Fibroblast of skin of back (primary cell): Measurements from ENCODE around the gene SYNGR3. TPM values are rescaled to one million over a fixed set of nuclear protein-coding genes. Genes with fewer than 3 reads are reported as not detected.
"Not testable (repeated sequence)": the region's sequence is repeated elsewhere in the genome, so short reads cannot be mapped to it uniquely, and the experiment has no call there.

ENCODE experiments used
- DNase-seq: peaks from one replicate; pipeline ENCODE4 v3.0.0-alpha.2; 2013
- polyA plus RNA-seq, 2 experiments: library from polyadenylated mRNA; unstranded; fragments of 120-200 nt; gene quantifications; one replicate each; pipeline ENCODE4 v1.2.1, GENCODE V29; 2013; ENCODE audit not compliant: insufficient read length in 2 of 2

Gene SYNGR3
- 2.6 TPM for polyA plus RNA-seq (2013, experiment 1 of 2; ENCODE audit: insufficient read length)
- 2.4 TPM for polyA plus RNA-seq (2013, experiment 2 of 2; ENCODE audit: insufficient read length)

DNA sequence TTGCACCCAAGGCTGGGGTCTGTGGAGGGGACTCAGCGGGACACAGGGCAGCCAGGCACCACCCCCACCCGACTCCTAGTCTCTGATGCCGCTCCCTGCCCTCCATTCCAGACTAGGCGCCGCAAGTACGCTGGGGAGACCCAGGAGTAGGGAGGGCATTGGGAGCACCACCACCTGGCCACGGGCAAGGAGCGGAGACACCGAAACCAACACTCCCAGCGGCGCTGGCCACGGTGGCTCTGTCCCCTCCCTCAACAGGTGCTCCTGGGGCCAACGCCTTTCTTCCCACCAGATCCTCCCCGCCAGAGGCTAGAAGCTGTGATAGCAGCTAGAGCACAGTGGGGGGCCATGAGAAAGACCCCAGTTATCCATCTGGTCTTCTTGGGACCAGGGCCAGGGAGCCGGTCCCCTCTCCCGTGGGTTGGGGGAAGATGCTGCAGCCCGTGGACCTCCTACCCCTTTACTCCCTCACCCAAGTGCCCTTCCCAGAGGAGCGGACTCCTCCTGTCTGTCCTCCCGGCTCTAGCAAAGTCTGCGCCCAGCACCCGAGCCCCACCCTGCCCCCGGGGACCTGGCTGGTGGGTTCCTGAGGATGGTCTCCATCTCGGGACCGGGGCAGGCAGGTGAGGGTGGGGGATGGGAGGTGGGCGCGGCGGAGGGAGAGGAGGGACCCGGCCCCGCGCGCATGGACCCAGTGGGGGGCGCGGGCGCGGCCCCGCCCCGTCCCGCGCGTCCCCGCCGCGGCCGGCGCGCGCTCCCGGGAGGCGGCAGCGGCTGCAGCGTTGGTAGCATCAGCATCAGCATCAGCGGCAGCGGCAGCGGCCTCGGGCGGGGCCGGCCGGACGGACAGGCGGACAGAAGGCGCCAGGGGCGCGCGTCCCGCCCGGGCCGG, at the start of gene SYNGR3:
Gene SYNGR3, plus strand, starts transcription at position 762 of the 892 bp plus-strand sequence. CDS start 133 bp downstream, outside the sequence.
- no peak for DNase-seq

DNA sequence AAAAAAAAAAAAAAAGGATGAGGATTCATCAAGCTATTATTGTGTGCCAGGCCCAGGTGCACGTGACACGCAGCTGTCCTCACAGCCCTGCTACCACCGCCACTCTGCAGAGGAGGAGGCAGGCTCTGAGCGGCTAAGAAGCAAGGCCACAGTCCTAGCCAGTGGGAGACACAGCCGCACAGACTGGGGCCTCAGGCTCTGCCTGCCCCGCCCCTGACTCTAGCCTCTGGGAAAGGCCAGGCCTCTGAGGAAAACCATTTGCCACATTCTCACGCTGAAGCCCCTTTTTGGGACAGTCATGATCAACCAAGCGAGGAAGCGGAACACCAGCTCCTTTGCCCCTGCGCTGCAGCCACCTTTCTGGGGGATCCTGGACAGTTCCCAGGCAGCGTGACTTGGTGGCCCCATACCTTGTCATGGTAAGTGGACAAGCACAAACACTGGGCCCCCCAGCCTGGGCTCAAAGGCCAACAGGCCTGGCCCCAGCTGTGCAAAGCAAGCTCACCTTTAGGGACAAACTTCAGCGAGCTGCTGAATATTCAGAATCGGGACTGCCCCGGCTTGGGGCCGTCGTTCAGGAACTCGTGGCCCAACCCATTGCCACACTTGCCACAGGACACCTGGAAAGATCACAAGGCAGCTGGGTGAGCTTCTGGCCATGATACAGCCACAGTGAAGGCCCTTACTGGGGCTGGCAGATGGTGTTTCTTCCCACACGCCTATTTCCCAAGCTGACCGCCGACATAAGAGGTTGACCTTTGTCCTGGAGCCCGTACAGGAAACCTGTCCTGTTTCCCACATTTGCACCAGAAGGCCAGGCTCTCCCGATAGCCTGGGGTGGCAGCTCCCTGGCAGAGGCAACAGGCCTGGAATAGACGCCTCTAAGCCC, 49.3 kb upstream of the SYNGR3 start:
- no peak for DNase-seq

- DNase-seq = no peak
These were observed 48.4 kb upstream of the SYNGR3 start for GRCh38 chr16:1941162-1942046.

DNA sequence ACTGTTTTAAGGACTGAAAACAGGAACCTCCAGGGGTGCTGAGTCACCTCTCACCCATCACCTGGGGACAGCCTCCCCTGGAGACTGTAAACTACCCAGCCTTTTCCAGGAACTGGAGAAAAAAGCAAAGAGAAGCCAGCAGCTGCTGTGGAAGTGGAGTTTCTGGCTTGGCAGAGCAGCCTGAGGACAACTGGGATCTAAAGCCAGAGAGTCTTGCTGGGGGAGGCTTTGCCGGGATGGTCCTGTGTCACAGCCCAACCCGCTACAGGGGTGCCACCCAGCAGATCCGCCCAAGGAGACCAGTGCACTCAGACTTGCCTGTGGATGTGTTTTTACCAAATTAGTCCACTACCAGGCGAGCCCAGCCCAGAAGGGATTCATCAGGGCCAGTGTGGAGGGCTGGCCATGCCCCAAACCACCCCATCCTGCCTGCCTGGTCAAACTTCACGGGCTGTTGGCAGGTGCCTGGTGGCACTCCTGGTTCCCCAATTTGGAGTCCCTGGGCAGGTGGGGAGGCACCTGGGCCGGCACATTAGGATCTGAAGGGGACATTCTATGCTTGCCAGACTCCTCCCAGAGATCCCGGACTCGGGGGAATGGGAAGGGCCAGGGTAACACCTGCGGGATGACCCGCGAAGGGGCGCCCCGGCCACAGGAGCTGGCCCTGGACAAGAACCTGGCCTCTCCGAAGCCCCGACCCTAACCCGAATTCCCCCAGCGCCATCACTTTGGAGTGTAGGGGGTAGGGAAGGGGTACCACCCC, 47.5 kb upstream of the SYNGR3 start:
- no peak for DNase-seq

DNA sequence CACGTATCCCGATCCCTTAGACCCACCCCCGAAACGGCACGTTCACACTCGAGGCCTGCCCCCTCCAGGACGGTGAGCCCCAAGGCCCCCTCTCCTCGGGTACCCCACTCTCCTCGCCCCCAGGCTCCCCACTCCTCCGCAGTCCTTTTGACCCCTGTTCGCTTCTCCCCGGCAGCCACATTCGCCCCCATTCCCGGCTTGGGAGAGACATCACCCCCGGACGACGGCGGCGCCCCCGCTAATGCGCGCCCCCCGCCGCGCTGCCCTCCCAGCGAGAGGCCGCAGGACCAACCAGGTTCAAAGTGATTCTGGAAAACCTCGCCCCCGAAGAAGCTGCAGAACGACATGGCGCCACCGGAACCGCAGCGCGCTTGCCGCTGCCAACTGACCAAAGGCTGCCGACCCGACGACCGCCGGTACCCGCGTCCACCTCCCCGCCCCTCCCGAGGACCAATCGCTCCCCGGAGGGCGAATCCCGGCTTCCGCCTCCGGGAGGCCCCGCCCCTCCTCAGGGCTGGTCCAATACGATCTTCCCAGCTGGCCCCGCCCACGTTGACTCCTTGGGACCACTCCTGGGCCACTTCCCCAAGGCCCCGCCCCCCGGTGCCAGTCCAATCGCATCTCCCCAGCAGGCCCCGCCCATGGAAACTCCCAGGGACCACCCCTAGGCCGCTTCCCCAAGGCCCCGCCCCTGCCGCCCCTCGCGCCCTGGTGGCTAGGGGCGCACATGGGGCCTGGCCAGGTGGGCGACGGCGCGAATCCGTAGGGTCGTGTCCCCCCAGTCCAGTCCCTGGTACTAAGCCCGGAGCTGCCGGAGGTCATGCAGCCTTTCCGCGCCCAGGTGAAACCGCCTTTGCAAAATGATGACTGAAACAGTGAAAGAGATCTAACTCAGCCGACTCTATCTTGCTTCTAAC, 46.7 kb upstream of the SYNGR3 start, which contains the start of gene MSRB1:
Gene MSRB1, minus strand, starts transcription at position 390 of the 917 bp plus-strand sequence. Its CDS starts 43 bp downstream, at position 347.
- peak; percentile 99 for DNase-seq

- no peak for DNase-seq
These were observed 45.1 kb upstream of the SYNGR3 start for GRCh38 chr16:1944612-1945199.

DNA sequence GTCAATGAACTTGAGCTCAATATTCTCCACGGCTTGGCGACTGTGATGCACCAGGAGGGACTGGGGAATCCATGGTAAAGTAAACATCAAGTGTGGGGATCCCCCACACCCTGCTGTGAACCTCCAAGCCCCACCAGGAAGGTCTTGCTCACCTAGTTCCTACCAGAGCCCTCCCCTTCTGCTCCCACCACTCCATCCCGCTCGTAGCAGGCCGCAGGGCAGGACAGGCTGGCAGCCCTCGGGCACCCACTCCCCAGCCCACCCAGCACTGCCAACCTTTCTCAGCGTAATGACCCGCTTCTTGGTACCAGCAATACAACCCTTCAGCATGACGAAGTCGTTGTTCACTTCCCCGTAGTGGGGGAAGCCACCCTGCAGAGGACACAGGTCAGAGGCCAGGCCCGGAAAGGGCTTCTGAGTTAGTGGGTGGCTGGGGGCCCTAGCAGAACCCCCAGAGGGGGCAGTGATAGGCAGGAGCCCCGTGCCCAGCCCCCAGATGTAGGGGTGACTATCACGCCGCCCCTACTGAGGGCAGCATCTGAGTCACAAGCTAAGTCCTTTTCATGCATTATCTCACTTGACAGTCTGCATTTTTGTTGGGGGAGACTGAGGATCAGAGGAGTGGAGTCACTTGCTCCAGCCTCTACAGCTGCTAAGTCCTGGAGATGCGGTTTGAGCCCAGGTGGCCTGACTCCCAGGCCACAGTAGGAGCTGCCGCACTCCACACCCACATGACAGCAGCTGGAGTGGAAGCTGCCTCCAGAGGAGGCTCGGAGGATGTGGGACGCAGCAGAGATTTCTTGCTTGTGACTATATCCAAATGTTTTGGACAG, 44.0 kb upstream of the SYNGR3 start:
- no peak for DNase-seq

- DNase-seq = no peak
These were observed 43.0 kb upstream of the SYNGR3 start for GRCh38 chr16:1946495-1947368.

GRCh38 chr16:1947369-1947670, 42.5 kb upstream of the SYNGR3 start:
- no peak for DNase-seq

DNA sequence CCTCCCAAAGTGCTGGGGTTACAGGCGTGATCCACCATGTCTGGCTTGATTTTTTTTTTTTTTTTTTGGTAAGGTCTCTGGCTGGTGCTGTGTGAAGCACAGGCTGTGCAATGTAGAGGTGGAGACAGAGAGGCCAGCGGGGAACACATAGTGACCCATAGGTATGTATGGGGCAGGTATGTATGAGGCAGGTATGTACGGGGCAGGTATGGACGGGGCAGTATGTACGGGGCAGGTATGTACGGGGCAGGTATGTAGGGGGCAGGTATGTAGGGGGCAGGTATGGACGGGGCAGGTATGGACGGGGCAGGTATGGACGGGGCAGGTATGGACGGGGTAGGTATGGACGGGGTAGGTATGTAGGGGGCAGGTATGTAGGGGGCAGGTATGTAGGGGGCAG, 40.3 kb upstream of the SYNGR3 start:
- no peak for DNase-seq

GRCh38 chr16:1950047-1950446, 39.7 kb upstream of the SYNGR3 start:
- DNase-seq = no peak

DNA sequence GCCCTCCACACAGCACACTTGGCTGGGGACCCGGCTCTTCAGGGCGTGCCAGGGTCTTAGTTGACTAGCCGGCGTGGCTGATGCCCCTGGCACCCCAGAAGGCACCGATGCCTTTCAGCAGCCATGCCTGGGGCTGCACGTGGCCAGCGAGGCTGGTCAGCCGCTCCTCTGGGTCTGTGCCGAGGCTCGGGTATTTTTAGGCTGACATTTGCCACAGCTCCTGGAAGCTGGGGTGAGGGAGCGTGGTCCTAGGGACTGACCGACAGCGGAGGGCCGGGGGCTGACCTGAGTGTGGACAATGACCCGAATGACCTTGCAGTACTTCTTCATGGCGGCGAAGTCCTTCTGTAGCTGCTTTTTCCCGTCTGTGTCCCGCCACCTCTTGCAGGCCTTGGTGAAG, 39.2 kb upstream of the SYNGR3 start:
- DNase-seq = no peak

- DNase-seq = no peak
These were observed 36.0 kb upstream of the SYNGR3 start for GRCh38 chr16:1953734-1954133.

GRCh38 chr16:1957434-1958142, 32.2 kb upstream of the SYNGR3 start:
- DNase-seq = not testable (repeated sequence)

GRCh38 chr16:1958143-1958491, 31.7 kb upstream of the SYNGR3 start:
- DNase-seq = not testable (repeated sequence)

DNA sequence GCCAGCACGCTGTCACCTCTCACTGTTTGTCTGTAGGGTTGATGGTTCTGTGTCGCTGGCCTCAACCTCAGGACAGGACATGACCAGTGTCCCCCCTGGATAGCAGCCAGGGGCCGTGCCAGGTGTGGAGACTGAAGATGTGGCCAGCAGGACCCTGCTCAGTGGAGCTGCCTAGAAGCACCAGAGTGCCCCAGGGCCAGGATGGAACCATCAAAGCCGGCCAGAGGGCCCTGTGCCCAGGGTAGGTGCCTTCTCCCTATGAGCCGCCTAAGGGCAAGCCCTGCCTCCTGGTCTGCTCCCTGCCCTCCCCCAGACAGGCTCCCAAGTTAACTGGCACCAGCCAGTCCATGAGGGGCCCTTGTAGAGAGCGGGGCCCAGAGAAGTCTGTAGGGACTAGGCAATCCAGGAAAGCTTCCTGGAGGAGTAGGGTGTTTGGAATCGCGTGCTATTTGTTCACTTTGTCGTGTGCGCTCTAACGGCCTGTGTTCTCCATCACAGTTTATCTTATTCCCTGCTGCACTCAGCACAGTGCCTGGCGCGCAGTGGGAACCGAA, 31.0 kb upstream of the SYNGR3 start:
- no peak for DNase-seq
